H7 (cell line): ENCODE data around the gene MSH2. TPM values are rescaled to one million over a fixed set of nuclear protein-coding genes. Genes with fewer than 3 reads are reported as not detected.
"Not testable (repeated sequence)": the region's sequence is repeated elsewhere in the genome, so short reads cannot be mapped to it uniquely, and the experiment has no call there.

Experiments used
- DNase-seq: peaks from one replicate; pipeline ENCODE4 v3.0.0; 2012
- H3K27me3 ChIP-seq: 2 replicates; pipeline ENCODE4 v1.6.0; 2011; ENCODE audit warnings: mild to moderate bottlenecking, low read length; ENCODE audit not compliant: control insufficient read depth, insufficient read depth
- H3K36me3 ChIP-seq: replicated peaks from 2 replicates; pipeline ENCODE4 v1.5.1; 2011; ENCODE audit warnings: low read length; ENCODE audit not compliant: control insufficient read depth, insufficient read depth
- H3K4me3 ChIP-seq: 2 replicates; pipeline ENCODE4 v1.5.1; 2011; ENCODE audit warnings: low read depth, mild to moderate bottlenecking, control low read depth, low read length, moderate library complexity; ENCODE audit not compliant: insufficient read depth
- total RNA-seq: library from RNA; depleted of rRNA; stranded (reverse); fragments of >200 nt; shearing (Covaris generic); gene quantifications from 2 replicates; pipeline ENCODE4 v1.2.3, GENCODE V29; 2014; rRNA removed

Gene MSH2
- 203 and 255 TPM in 2 replicates for total RNA-seq

DNA sequence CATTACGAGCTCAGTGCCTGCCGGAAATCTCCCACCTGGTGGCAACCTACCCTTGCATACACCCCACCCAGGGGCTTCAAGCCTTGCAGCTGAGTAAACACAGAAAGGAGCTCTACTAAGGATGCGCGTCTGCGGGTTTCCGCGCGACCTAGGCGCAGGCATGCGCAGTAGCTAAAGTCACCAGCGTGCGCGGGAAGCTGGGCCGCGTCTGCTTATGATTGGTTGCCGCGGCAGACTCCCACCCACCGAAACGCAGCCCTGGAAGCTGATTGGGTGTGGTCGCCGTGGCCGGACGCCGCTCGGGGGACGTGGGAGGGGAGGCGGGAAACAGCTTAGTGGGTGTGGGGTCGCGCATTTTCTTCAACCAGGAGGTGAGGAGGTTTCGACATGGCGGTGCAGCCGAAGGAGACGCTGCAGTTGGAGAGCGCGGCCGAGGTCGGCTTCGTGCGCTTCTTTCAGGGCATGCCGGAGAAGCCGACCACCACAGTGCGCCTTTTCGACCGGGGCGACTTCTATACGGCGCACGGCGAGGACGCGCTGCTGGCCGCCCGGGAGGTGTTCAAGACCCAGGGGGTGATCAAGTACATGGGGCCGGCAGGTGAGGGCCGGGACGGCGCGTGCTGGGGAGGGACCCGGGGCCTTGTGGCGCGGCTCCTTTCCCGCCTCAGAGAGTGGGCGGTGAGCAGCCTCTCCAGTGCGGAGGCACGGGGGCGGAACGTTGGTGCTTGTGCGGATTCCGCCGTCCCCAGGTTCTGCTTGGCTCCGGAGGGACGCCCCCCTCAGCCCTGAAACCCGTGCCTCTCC lies at the start of gene MSH2:
TSS of gene MSH2 (plus strand) at position 352 of the 804 bp plus-strand sequence. CDS start at position 388, 36 bp downstream.
- peaks cover 9% of the 10 kb centered on the region for H3K36me3 ChIP-seq
- peak; percentile 98 for DNase-seq
- no peaks in the 10 kb centered on the region for H3K27me3 ChIP-seq
- H3K4me3 ChIP-seq = peak within 1 kb of the TSS; percentile 98

DNA sequence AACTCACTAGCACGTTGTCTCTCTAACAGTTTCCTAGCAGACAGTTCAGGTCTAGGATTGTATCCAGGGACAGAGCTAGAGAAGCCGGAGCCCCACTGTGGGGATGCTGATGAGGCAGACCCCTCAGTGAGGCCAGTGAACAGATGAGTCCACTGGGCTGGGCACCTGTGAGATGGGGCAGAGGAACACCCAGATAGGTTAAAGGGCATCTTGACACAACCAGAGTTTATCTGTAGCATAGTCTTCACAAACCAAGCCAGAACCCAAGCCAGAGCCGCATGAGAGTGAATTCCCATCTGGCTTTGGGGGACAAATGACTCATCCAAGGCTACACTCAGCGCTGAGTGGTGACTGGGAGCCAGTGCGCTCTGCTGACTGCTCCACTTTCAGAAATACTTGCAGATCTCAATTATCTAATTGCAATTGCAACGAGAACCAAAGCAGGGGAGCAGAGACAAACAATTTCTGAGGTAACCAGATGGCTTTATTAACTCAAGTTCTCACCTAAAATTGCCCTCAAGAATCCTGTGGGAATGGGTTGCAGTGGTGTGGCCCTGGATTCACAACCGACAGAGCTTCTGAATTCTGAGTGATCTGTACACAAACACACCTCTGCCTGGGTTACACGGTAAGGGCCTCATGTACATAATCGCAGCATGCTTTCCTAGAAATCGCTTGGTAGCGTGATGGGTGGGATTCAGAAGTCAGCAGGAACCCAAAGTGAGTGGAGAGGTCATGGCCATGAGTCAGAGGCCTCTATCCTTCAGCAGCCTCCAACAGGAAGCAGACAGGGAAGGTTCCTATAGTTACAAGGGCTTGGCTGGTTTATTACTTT lies 48.7 kb upstream of the MSH2 start:
- no peak overlapping the region for H3K4me3 ChIP-seq
- no peaks in the 10 kb centered on the region for H3K36me3 ChIP-seq
- no peak for DNase-seq
- no peaks in the 10 kb centered on the region for H3K27me3 ChIP-seq

DNA sequence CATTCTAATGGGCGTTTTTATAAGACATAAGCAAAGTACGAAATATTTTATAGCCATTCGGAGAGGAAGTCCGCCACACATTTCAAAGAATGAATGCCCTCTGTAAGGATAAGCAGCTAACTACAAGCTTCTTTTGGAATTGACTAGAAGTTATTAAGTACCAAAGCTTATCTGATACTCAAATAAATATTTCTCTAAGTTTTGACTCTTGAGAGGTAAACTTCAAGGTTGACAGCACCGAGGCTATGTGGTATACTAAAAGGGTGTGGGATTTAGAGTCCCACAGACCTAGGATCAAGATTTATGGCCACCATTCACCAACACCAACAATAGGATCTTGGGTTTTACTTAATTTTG lies 48.1 kb upstream of the MSH2 start:
- no peaks in the 10 kb centered on the region for H3K36me3 ChIP-seq
- H3K27me3 ChIP-seq = no peaks in the 10 kb centered on the region
- H3K4me3 ChIP-seq = no peak overlapping the region
- DNase-seq = no peak

DNA sequence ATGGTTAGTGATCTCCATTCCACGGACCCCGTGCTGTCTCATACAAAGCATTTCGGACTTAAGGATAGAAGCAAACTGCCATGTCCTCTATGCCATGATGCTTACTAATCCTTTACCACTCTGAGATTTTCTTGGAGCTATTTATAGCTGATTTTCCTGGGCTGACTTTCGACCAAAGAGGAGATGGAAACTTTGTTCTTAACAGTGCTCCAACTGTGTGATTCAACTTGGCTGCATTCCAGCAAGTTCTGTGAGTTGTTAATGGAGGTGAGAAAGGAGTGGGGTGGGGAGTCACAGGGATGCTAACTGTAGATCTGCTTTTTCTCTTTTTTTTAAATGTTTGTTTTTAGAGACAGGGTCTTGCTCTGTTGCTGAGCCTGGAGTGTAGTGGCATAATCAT lies 45.5 kb upstream of the MSH2 start:
- H3K36me3 ChIP-seq = no peaks in the 10 kb centered on the region
- H3K4me3 ChIP-seq = no peak overlapping the region
- H3K27me3 ChIP-seq = no peaks in the 10 kb centered on the region
- DNase-seq = no peak

DNA sequence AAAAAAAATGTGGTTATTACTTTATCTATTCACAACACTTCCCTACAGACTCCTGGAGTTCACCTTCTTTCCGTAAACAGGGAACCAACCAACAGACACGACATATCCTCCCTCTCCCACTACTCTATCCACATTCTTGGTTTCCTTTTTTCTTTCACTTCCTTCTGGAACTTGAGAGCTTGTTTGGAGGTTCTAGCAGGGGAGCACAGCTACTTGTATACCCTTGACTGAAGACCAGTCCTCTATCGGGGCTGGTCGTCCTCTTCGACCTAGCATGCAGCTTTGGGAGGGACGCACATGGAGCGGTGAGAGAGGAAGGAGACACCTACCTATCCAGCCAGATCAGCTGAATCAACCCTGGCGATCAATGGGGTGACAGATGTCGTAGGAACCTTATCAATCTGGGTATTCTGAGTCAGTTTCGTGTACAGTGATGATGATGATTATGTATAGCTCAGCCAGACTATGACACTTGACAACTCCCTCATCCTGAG lies 43.5 kb upstream of the MSH2 start:
- Histone ChIP-seq H3K27me3 (no peaks in the 10 kb centered on the region), H3K36me3 (no peaks in the 10 kb centered on the region), H3K4me3 (no peak overlapping the region)
- no peak for DNase-seq

DNA sequence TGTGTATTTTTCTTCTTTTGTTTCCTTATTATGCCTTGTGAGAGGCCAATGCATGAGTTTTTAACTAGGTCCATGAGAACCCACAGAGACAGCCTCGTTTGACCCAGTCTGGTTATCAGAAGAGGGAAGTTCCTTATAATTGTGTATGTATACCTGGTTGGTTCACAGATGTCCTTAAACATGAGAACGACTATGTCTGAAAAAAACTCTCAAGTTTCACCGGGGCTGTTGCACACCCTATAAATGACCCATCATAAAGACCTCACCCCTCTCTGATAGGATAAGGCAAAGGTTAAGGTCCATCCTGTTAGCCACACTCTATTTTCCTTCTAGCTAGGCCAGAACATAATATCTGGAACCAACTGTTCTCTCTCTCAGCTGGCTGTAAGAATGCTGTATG lies 42.7 kb upstream of the MSH2 start:
- H3K4me3 ChIP-seq = no peak overlapping the region
- DNase-seq = no peak
- no peaks in the 10 kb centered on the region for H3K36me3 ChIP-seq
- H3K27me3 ChIP-seq = no peaks in the 10 kb centered on the region

DNA sequence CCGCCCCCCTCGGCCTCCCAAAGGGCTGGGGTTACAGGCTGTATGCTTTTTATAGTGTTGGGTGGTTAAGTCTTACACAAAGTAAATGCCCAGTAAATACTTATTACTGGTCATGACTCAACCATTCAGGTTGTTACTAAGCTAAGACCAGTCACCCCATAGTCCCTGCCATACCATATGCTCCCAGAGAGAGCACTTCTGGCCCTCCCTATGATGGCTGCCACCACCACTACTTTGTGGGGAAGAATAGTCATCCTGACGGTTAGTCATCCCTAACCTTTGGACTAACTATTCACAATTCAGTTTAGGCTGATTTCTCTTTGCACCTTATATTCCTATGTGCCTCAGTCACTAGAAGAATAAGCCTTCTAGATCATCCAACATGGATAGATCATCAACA lies 42.0 kb upstream of the MSH2 start:
- H3K27me3 ChIP-seq = no peaks in the 10 kb centered on the region
- no peaks in the 10 kb centered on the region for H3K36me3 ChIP-seq
- DNase-seq = no peak
- no peak overlapping the region for H3K4me3 ChIP-seq

DNA sequence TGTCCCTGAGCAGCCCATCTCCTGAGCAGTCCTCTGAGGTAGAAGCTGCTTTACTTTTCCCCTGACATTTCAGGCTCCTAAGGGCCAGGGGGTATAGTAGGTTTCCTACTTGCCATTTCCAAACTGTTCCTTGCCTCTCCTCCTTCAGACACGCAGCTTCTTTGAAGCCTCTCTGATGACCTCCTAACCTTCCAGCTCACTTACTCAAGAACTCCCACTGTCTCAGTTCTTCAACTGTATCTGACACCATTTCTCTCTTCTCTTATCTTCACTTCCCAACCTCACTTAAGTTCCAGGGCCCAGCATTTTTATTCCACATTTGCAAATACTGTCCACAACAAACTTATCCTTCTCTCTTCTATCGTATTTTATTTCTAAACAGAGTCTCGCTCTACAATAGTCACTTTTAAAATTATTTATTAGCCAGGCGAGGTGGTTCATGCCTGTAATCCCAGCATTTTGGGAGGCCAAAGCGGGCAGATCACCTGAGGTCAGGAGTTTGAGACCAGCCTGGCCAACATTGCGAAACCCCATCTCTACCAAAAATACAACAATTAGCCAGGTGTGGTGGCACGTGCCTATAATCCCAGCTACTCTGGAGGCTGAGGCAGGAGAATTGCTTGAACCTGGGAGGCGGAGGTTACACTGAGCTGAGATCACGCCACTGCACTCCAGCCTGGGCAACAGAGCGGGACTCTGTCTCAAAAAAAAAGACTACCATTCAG lies 41.3 kb upstream of the MSH2 start:
- not testable (repeated sequence) for DNase-seq, H3K27me3 ChIP-seq, H3K36me3 ChIP-seq, H3K4me3 ChIP-seq

DNA sequence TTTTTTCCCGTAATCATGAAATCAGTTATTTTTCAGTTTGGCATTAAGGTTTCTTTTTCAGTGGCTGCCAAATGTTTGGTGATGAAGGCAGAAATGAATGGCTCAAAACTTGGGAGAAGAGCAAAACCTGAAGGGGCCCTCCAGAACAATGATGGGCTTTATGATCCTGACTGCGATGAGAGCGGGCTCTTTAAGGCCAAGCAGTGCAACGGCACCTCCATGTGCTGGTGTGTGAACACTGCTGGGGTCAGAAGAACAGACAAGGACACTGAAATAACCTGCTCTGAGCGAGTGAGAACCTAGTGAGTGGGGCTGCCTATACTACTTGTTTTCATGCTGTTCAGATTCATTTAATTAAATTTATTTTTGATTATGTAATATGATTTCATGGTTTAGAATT lies 29.2 kb upstream of the MSH2 start:
- H3K36me3 ChIP-seq = peaks cover 24% of the 10 kb centered on the region
- H3K27me3 ChIP-seq = peaks cover 4% of the 10 kb centered on the region; the same call in 1 of the 2 replicates
- DNase-seq = peak; percentile 69
- H3K4me3 ChIP-seq = no peak overlapping the region

DNA sequence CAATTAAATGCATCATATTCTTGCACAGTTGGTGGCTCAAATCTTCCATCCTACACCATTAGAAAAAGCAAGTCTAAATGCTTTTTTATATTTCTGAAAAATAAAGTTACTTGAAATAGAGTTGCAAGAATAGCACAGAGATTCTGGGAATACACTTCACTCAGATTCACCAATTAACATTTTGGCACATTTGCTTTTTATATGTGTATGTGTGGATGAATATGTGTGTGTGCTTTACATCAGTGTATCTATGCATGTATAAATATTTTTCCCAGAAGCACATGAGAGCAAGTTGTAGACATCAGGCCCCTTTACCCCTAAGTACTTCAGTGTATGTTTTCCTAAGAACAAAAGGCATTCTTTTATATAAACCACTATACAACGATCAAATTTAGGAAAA lies 27.6 kb upstream of the MSH2 start:
- no peak for DNase-seq
- H3K4me3 ChIP-seq = no peak overlapping the region
- H3K36me3 ChIP-seq = peaks cover 35% of the 10 kb centered on the region
- no peaks in the 10 kb centered on the region for H3K27me3 ChIP-seq

DNA sequence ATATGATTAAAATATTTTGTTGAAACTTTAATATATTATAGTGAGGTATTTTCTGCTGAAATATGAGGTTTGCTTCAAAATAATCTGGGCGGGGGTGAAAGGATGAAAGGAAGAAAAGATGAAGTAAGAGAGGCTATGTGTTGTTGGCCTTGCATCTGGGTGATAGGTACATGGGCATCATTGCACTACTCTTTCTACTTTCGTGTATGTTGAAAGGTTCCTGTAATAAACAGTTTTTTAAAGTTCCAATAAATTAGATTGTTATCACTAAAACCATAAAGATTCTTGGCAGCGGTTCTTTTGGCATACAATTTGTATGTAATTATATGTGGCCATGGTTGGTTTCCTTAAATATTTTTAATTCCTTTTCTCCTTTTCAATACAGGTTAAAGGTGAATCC lies 23.6 kb upstream of the MSH2 start:
- H3K4me3 ChIP-seq = no peak overlapping the region
- DNase-seq = no peak

DNA sequence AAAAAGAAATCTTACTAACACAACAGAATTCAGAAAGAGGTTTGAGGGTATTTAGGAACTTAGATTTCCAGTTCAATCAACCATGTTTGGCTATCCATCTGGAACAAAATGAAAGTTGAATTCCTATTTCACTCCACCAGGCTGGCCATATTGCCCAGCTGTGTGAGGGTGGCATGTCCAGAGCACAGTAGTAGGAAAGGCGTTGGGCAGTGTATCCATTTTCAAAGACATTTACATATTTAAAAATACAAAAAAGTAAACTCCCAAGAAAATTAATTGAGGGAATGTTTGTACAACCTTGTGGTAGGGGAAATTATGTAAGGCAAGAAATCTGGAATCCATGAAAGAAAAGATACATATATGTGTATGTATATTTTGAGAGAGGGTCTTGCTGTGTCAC lies 21.5 kb upstream of the MSH2 start:
- peaks cover 40% of the 10 kb centered on the region for H3K36me3 ChIP-seq
- no peak for DNase-seq
- no peak overlapping the region for H3K4me3 ChIP-seq
- H3K27me3 ChIP-seq = no peaks in the 10 kb centered on the region

More for the DNA sequence above, 23.6 kb upstream of the MSH2 start:
- peaks cover 37% of the 10 kb centered on the region for H3K36me3 ChIP-seq
- H3K27me3 ChIP-seq = no peaks in the 10 kb centered on the region

DNA sequence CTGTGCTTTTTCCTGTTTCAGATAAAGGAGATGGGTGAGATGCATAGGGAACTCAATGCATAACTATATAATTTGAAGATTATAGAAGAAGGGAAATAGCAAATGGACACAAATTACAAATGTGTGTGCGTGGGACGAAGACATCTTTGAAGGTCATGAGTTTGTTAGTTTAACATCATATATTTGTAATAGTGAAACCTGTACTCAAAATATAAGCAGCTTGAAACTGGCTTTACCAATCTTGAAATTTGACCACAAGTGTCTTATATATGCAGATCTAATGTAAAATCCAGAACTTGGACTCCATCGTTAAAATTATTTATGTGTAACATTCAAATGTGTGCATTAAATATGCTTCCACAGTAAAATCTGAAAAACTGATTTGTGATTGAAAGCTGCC lies 16.4 kb upstream of the MSH2 start:
- no peak for DNase-seq
- H3K27me3 ChIP-seq = no peaks in the 10 kb centered on the region
- H3K36me3 ChIP-seq = peaks cover 20% of the 10 kb centered on the region
- no peak overlapping the region for H3K4me3 ChIP-seq

DNA sequence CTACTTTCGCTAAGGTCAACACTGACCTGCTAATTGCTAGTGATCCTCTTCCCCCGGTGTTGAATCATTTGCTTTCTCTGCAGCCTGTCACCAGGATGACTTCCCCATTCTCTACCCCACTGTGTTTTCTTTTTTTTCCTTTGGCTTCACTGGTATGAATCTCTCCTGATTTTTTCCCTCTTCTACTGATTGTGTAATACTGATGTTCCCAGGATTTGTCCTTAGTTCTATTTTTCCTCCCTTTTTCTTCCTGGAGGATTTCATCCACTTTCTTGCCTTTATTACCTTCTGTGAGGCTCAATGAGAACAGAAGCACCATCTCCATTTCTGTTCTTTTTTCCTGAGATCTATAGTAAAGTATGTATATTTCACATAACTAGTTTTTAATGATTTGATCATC lies 14.1 kb upstream of the MSH2 start:
- no peak overlapping the region for H3K4me3 ChIP-seq
- H3K27me3 ChIP-seq = no peaks in the 10 kb centered on the region
- H3K36me3 ChIP-seq = peaks cover 18% of the 10 kb centered on the region
- no peak for DNase-seq
